IMR-90 (cell line): ENCODE data around the gene SNRNP200. TPM values are rescaled to one million over a fixed set of nuclear protein-coding genes. Genes with fewer than 3 reads are reported as not detected.

Source experiments
- ATAC-seq: fragments of 200-7000 bp; cut with Tn5 transposase; 2 replicates; pipeline ENCODE4 v1.9.1; 2020; ENCODE audit warnings: low read depth, mild to moderate bottlenecking, moderate library complexity
- BruUV-seq: library from RNA; stranded (reverse); fragments of 400-500 nt; replicated peaks from 2 replicates; lab custom pipeline; 2021; lab: Mats Ljungman, UMichigan
- CTCF ChIA-PET: fragments of 300-600 bp; formaldehyde crosslinking; extraction: SDS; loops from one replicate; lab custom pipeline; 2021; ENCODE audit warnings: antibody characterized with exemption; lab: Yijun Ruan, JAX
- POLR2A ChIA-PET: fragments of 300-600 bp; sonication (Branson Sonifier 250); formaldehyde crosslinking; loops from one replicate; lab custom pipeline; 2022; ENCODE audit warnings: antibody characterized with exemption; ENCODE audit not compliant: unreplicated experiment; lab: Charles Lee
- DNase-seq: peaks from one replicate; pipeline ENCODE4 v3.0.0; 2013
- H2AFZ ChIP-seq: replicated peaks from 2 replicates; pipeline ENCODE3; 2013; ENCODE audit warnings: low read length, mild to moderate bottlenecking; ENCODE audit not compliant: poor library complexity
- H2AK5ac ChIP-seq: 2 replicates; pipeline ENCODE4 v1.6.1; 2013; ENCODE audit warnings: low read depth, low read length, inconsistent platforms
- H2AK9ac ChIP-seq: replicated peaks from 2 replicates; pipeline ENCODE3; 2013; ENCODE audit warnings: mild to moderate bottlenecking, low read depth, low read length, moderate library complexity; ENCODE audit not compliant: poor library complexity
- H2BK120ac ChIP-seq: 2 replicates; pipeline ENCODE4 v1.6.1; 2013; ENCODE audit warnings: low read depth, low read length, inconsistent platforms
- H2BK15ac ChIP-seq: 3 replicates; pipeline ENCODE4 v1.6.1; 2013; ENCODE audit warnings: low read depth, low read length, inconsistent platforms
- H2BK20ac ChIP-seq: 2 replicates; pipeline ENCODE4 v1.6.1; 2013; ENCODE audit warnings: low read depth, mild to moderate bottlenecking, inconsistent platforms, low read length, moderate library complexity
- H2BK5ac ChIP-seq: 2 replicates; pipeline ENCODE4 v1.6.1; 2013; ENCODE audit warnings: mild to moderate bottlenecking, low read depth, low read length, inconsistent platforms; ENCODE audit not compliant: poor library complexity, severe bottlenecking
- H3K14ac ChIP-seq: replicated peaks from 2 replicates; pipeline ENCODE4 v1.6.1; 2013; ENCODE audit warnings: low read depth, low read length, inconsistent platforms
- H3K18ac ChIP-seq: 2 replicates; pipeline ENCODE4 v1.6.1; 2013; ENCODE audit warnings: low read depth, low read length, control low read depth
- H3K23ac ChIP-seq: 2 replicates; pipeline ENCODE4 v1.6.1; 2013; ENCODE audit warnings: low read depth, low read length, inconsistent platforms
- H3K27ac ChIP-seq: 2 replicates; pipeline ENCODE4 v1.5.1; 2013; ENCODE audit warnings: mild to moderate bottlenecking, control low read depth, low read length; ENCODE audit not compliant: insufficient read depth
- H3K27me3 ChIP-seq: 2 replicates; pipeline ENCODE4 v1.6.1; 2013; ENCODE audit warnings: low read length; ENCODE audit not compliant: control insufficient read depth, insufficient read depth
- H3K36me3 ChIP-seq: 2 replicates; pipeline ENCODE4 v1.6.1; 2013; ENCODE audit warnings: low read length, mixed read lengths; ENCODE audit not compliant: control insufficient read depth, insufficient read depth
- H3K4ac ChIP-seq: 2 replicates; pipeline ENCODE4 v1.6.1; 2013; ENCODE audit warnings: low read depth, low read length, inconsistent platforms
- H3K4me1 ChIP-seq: 2 replicates; pipeline ENCODE4 v1.6.1; 2013; ENCODE audit warnings: low read length, mixed read lengths; ENCODE audit not compliant: control insufficient read depth, insufficient read depth
- H3K4me2 ChIP-seq: 2 replicates; pipeline ENCODE4 v1.6.1; 2013; ENCODE audit warnings: low read depth, mild to moderate bottlenecking, control low read depth, low read length, moderate library complexity
- H3K4me3 ChIP-seq: 2 replicates; pipeline ENCODE4 v1.5.1; 2013; ENCODE audit warnings: low read depth, mild to moderate bottlenecking, control low read depth, low read length, moderate library complexity; ENCODE audit not compliant: insufficient read depth
- H3K56ac ChIP-seq: 2 replicates; pipeline ENCODE4 v1.6.1; 2013; ENCODE audit warnings: low read length, inconsistent platforms; ENCODE audit not compliant: insufficient read depth; ENCODE audit errors: extremely low read depth
- H3K79me1 ChIP-seq, 2 experiments: 2 replicates each; pipeline ENCODE4 v1.6.1; 2013; ENCODE audit warnings: low read length in 2 of 2, inconsistent platforms in 1 of 2, low read depth in 1 of 2
- H3K9ac ChIP-seq: 2 replicates; pipeline ENCODE4 v1.6.1; 2013; ENCODE audit warnings: low read depth, low read length, control low read depth
- H3K9me1 ChIP-seq: 2 replicates; pipeline ENCODE4 v1.6.1; 2013; ENCODE audit warnings: low read length, inconsistent platforms; ENCODE audit not compliant: insufficient read depth
- H3K9me3 ChIP-seq: 2 replicates; pipeline ENCODE4 v1.6.1; 2013; ENCODE audit warnings: low read length; ENCODE audit not compliant: control insufficient read depth, insufficient read depth
- H4K20me1 ChIP-seq: 2 replicates; pipeline ENCODE4 v1.6.1; 2013; ENCODE audit warnings: low read length, inconsistent platforms; ENCODE audit not compliant: insufficient read depth
- H4K5ac ChIP-seq: 2 replicates; pipeline ENCODE4 v1.6.1; 2013; ENCODE audit warnings: mild to moderate bottlenecking, low read depth, low read length, control low read depth
- H4K8ac ChIP-seq, 2 experiments: 2 replicates each; pipeline ENCODE4 v1.6.1; 2013; ENCODE audit warnings: low read depth in 2 of 2, low read length in 2 of 2, control low read depth in 1 of 2, inconsistent platforms in 1 of 2
- H4K91ac ChIP-seq: 2 replicates; pipeline ENCODE4 v1.6.1; 2013; ENCODE audit warnings: low read depth, low read length, inconsistent platforms; ENCODE audit not compliant: insufficient read depth
- CEBPB ChIP-seq: IDR thresholded peaks from 2 replicates; pipeline ENCODE4 v1.6.1; 2012; ENCODE audit warnings: low read depth, low read length, improper control_type of control experiment
- CHD1 ChIP-seq: IDR thresholded peaks from 2 replicates; pipeline ENCODE4 v1.6.1; 2012; ENCODE audit warnings: low read depth, low read length, improper control_type of control experiment
- RFX5 ChIP-seq: IDR thresholded peaks from 2 replicates; pipeline ENCODE4 v1.8.0; 2012; ENCODE audit warnings: low read depth, mild to moderate bottlenecking, low read length, moderate library complexity
- WGBS, 2 experiments: methylation state at CpG; one replicate each; pipeline versions ENCODE4 v1.1.5 to v1.1.7; 2013; ENCODE audit warnings: missing lambda C conversion rate in 2 of 2; ENCODE audit not compliant: insufficient read length in 1 of 2; ENCODE audit errors: extremely low coverage in 2 of 2; 5-methylcytosine and 5-hydroxymethylcytosine counted together
- dilution Hi-C: fragments of 300-500 bp; cut with HindIII; formaldehyde crosslinking; loops from one replicate; pipeline ENCODE4 v1.14.3; 2018; ENCODE audit warnings: low sequenced_read_pairs; ENCODE audit not compliant: unreplicated experiment
- in situ Hi-C: fragments of 300-500 bp; cut with MboI; formaldehyde crosslinking; loops from 3 replicates; pipeline ENCODE4 v1.14.3; 2019; ENCODE audit warnings: low sequenced_read_pairs, inconsistent platforms, mixed read lengths
- intact Hi-C: fragments of 100-400 bp; cut with micrococcal nuclease; formaldehyde crosslinking; loops from 2 replicates; pipeline ENCODE4 v1.10.0; 2022
- polyA plus RNA-seq, 3 experiments: library from polyadenylated mRNA; depleted of rRNA; stranded (reverse); fragments of >200 nt; gene quantifications; 2 replicates each; pipeline ENCODE4 v1.2.3, GENCODE V29; 2012; ENCODE audit warnings: low replicate concordance in 1 of 3
- total RNA-seq: library from RNA; depleted of rRNA; stranded (reverse); fragments of >200 nt; gene quantifications from 2 replicates; pipeline ENCODE4 v1.2.3, GENCODE V29; 2012

The SNRNP200 gene
- total and polyA plus RNA-seq, 2 of the 4 experiments (the other 2 are of a cell fraction) = 44.1 to 108 TPM

GRCh38 chr2:96305979-96306308, 598 bp upstream of the SNRNP200 start:
- H3K4me1 ChIP-seq = peaks cover 8% of the 10 kb centered on the region
- peak overlapping the region; percentile 93 for H4K5ac ChIP-seq
- H3K79me1 ChIP-seq = peaks cover 34 to 44% of the 10 kb centered on the region in 2 experiments
- peak overlapping the region; percentile 24; the same call in 1 of the 3 replicates for H2BK15ac ChIP-seq
- no peaks in the 10 kb centered on the region for H3K9me3 ChIP-seq
- peak overlapping the region; percentile 93 for H4K91ac ChIP-seq
- ChIA-PET POLR2A (no interaction called here), CTCF (no interaction called here)
- DNase-seq (no peak), ATAC-seq (peak; percentile 4; the same call in 1 of the 2 replicates)
- peak overlapping the region; percentile 84 for H3K27ac ChIP-seq
- peak overlapping the region; percentile 63 for H2BK5ac ChIP-seq
- H2AK9ac ChIP-seq = peak overlapping the region; percentile 99
- H3K56ac ChIP-seq = peak overlapping the region; percentile 89
- no peaks in the 10 kb centered on the region for H3K27me3 ChIP-seq
- peak overlapping the region; percentile 50; the same call in 1 of the 2 replicates for H2BK120ac ChIP-seq
- TF ChIP-seq CEBPB (no peak), RFX5 (no peak), CHD1 (no peak)
- H2BK20ac ChIP-seq = no peak overlapping the region
- peak overlapping the region; percentile 75 for H3K23ac ChIP-seq
- peaks cover 12% of the 10 kb centered on the region; the same call in 1 of the 2 replicates for H4K20me1 ChIP-seq
- WGBS, 2 experiments = 18% methylated on average over 3 of the region's 9 CpGs; no CpG with 5 or more reads in 1 of the 2 experiments
- intact Hi-C loops (loop anchor here (1.0 kb wide), 1 partner anchor 203 kb away; no protein-coding TSS in a partner anchor), dilution Hi-C loops (no loop called here), in situ Hi-C loops (loop anchor here (10.0 kb wide), 1 partner anchor 209 kb away; no protein-coding TSS in a partner anchor)
- H3K4me2 ChIP-seq = peak overlapping the region; percentile 92
- peak overlapping the region; percentile 91 for H3K4ac ChIP-seq
- peak overlapping the region; percentile 81 for H3K9ac ChIP-seq
- H4K8ac ChIP-seq = peak overlapping the region; percentile 98 to 99
- peaks cover 3% of the 10 kb centered on the region; the same call in 1 of the 2 replicates for H3K9me1 ChIP-seq
- H2AFZ ChIP-seq = peak overlapping the region; percentile 99
- H3K18ac ChIP-seq = peak overlapping the region; percentile 40
- H2AK5ac ChIP-seq = peak overlapping the region; percentile 79
- H3K14ac ChIP-seq = peak overlapping the region; percentile 94
- peak overlapping the region; percentile 97 for H3K4me3 ChIP-seq
- no TSS peak for BruUV-seq
- peaks cover 21% of the 10 kb centered on the region for H3K36me3 ChIP-seq
